GM19193 (cell line): Measurements from ENCODE around the gene KRTAP4-6.
"Not testable (repeated sequence)": the region's sequence is repeated elsewhere in the genome, so short reads cannot be mapped to it uniquely, and the experiment has no call there.

Experiments used
- POLR2A ChIP-seq: IDR thresholded peaks from 4 replicates; pipeline ENCODE4 v1.6.1; 2011; ENCODE audit not compliant: insufficient read depth, insufficient read length; ENCODE audit errors: extremely low read depth

Gene KRTAP4-6

GRCh38 chr17:41150026-41150425 is 9.7 kb upstream of the KRTAP4-6 start:
- no peak for TF ChIP-seq POLR2A

- no peak for TF ChIP-seq POLR2A
Observed at GRCh38 chr17:41149652-41149985, 9.3 kb upstream of the KRTAP4-6 start, which contains the start of gene KRTAP4-5. TSS of gene KRTAP4-5 (minus strand) at chr17:41149825. CDS start at chr17:41149767, 58 bp downstream.

GRCh38 chr17:41147531-41148204 is 7.3 kb upstream of the KRTAP4-6 start:
- no peak for TF ChIP-seq POLR2A

GRCh38 chr17:41145261-41145660 is 4.9 kb upstream of the KRTAP4-6 start:
- no peak for TF ChIP-seq POLR2A

GRCh38 chr17:41144846-41145245 is 4.5 kb upstream of the KRTAP4-6 start:
- no peak for TF ChIP-seq POLR2A

- no peak for TF ChIP-seq POLR2A
Observed at GRCh38 chr17:41141361-41141760, 1.0 kb upstream of the KRTAP4-6 start.

GRCh38 chr17:41133880-41134735 is 6.2 kb downstream of the KRTAP4-6 start:
- TF ChIP-seq POLR2A: no peak

- TF ChIP-seq POLR2A: no peak
Observed at GRCh38 chr17:41131979-41132378, 8.4 kb downstream of the KRTAP4-6 start.

GRCh38 chr17:41127371-41127770 is 13.0 kb downstream of the KRTAP4-6 start:
- no peak for TF ChIP-seq POLR2A

- no peak for TF ChIP-seq POLR2A
Observed at GRCh38 chr17:41126412-41126811, 13.9 kb downstream of the KRTAP4-6 start.

GRCh38 chr17:41125064-41125463 is 15.3 kb downstream of the KRTAP4-6 start:
- no peak for TF ChIP-seq POLR2A

GRCh38 chr17:41123991-41124371 is 16.4 kb downstream of the KRTAP4-6 start, which contains the start of gene KRTAP4-12:
TSS of gene KRTAP4-12 (minus strand) at chr17:41124182. CDS start at chr17:41124122, 60 bp downstream.
- not testable (repeated sequence) for TF ChIP-seq POLR2A

GRCh38 chr17:41121742-41122141 is 18.6 kb downstream of the KRTAP4-6 start:
- TF ChIP-seq POLR2A: no peak

- no peak for TF ChIP-seq POLR2A
Observed at GRCh38 chr17:41118721-41119120, 21.6 kb downstream of the KRTAP4-6 start.

- TF ChIP-seq POLR2A: not testable (repeated sequence)
Observed at GRCh38 chr17:41117846-41118386, 22.4 kb downstream of the KRTAP4-6 start, which contains the start of gene KRTAP4-11. TSS of gene KRTAP4-11 (minus strand) at chr17:41118373. CDS start at chr17:41118315, 58 bp downstream.
